Right renal cortex interstitium (tissue), 3 donors: ENCODE results near the gene CCDC195. TPM values are rescaled to one million over a fixed set of nuclear protein-coding genes. Genes with fewer than 3 reads are reported as not detected.

Experiments used
- polyA plus RNA-seq, 3 donors: library from polyadenylated mRNA; unstranded; fragments of 120-200 nt; gene quantifications; one replicate each; pipeline ENCODE4 v1.2.1, GENCODE V29; 2013; ENCODE audit not compliant: insufficient read length in 3 of 3

The CCDC195 gene
- polyA plus RNA-seq, 3 donors, result not detected

Other genes with a start within 250 kb of the CCDC195 start
- 100 to 1,000 TPM; 138 to 141 (median 139) TPM for gene CUL3, start 131.0 kb downstream of the CCDC195 start, polyA plus RNA-seq